Measurements from ENCODE around the gene CCNJL.
A peak's percentile ranks its signal among the peaks of the same experiment; 100 is the strongest.

Gene CCNJL

DNA sequence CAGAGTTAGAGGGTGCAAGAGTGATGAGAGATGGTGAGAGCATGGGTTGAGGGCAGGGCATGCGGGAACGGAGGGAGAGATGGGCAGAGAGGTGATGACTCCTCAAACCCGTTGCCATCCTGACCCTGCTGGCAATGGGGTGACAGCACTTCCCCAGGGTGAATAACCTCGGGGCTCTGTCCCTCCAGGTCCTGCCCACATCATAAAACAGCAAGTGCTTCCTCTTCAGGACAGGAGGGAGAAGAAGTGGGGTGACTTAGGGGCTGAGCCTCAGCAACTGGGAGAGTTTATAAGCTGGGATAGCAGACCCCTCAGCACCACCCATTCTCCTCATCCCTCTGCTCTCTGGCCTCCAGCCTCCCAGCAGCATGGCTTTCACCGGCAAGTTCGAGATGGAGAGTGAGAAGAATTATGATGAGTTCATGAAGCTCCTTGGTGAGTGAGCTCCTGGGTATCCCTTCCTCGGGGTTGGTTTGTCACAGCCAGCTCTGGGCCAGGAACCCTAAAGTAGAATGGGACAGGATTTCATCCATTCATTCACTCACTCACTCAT, 83.1 kb downstream of the CCNJL start, which contains the start of gene FABP6:
TSS of gene FABP6 (plus strand) at position 317 of the 553 bp plus-strand sequence. CDS start at position 369, 52 bp downstream.
- Mint-ChIP-seq H3K27me3 (peaks cover 5% of the 10 kb centered on the region), H3K4me1 (ENCODE audit: low read depth) (peaks cover 23% of the 10 kb centered on the region), H3K36me3 (ENCODE audit: low read depth) (no peaks in the 10 kb centered on the region), H3K4me3 (no peak within 1 kb of the TSS), H3K9me3 (no peaks in the 10 kb centered on the region), H3K27ac (peak within 1 kb of the TSS; percentile 77)
- intact Hi-C loops (cut with micrococcal nuclease), result no loop called here

DNA sequence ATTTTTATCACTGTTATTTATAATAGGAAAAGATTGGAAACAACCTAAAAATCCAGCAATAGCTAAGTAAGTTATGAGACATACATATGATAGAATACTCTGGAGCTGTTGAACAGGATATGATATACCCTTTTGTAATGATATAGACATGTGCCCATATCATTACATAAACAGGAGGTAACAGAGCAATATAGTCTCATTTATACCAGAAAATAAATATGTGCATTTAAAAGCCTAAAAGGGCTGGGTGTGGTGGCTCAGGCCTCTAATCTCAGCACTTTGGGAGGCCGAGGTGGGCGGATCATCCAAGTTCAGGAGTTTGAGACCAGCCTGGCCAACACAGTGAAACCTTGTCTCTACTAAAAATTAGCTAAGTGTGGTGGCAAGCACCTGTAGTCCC, 85.4 kb downstream of the CCNJL start:
- peaks cover 5% of the 10 kb centered on the region for H3K27me3 Mint-ChIP-seq
- H3K27ac Mint-ChIP-seq, result peak overlapping the region; percentile 30
- peaks cover 9% of the 10 kb centered on the region for H3K9me3 Mint-ChIP-seq
- no peaks in the 10 kb centered on the region for H3K36me3 Mint-ChIP-seq (ENCODE audit: low read depth)
- no peak overlapping the region for H3K4me3 Mint-ChIP-seq
- peaks cover 24% of the 10 kb centered on the region for H3K4me1 Mint-ChIP-seq (ENCODE audit: low read depth)
- intact Hi-C loops (cut with micrococcal nuclease), result no loop called here

DNA sequence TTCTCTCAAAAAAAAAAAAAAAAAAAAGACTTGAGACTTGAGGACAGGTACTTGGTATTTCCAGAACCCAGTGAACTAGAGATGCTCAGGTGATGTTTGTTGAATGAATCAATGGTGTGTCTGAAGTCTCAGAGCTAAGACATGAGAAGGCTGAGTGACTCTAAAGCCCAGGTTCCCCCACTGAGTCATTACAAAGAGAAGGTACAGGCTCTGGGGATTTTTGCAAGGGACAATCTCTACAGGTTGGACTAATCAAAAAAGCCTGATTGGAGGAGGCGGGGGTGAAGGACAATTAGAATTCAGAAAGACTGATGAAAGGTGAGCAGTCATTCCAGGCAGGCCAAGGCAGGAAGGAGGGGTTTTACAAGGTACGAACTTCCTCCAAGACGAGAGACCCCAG, 91.3 kb downstream of the CCNJL start:
- Mint-ChIP-seq H3K27ac (no peak overlapping the region), H3K4me3 (no peak overlapping the region), H3K9me3 (peaks cover 9% of the 10 kb centered on the region), H3K4me1 (ENCODE audit: low read depth) (peaks cover 5% of the 10 kb centered on the region), H3K27me3 (peaks cover 10% of the 10 kb centered on the region), H3K36me3 (ENCODE audit: low read depth) (no peaks in the 10 kb centered on the region)
- intact Hi-C loops (cut with micrococcal nuclease), result no loop called here

DNA sequence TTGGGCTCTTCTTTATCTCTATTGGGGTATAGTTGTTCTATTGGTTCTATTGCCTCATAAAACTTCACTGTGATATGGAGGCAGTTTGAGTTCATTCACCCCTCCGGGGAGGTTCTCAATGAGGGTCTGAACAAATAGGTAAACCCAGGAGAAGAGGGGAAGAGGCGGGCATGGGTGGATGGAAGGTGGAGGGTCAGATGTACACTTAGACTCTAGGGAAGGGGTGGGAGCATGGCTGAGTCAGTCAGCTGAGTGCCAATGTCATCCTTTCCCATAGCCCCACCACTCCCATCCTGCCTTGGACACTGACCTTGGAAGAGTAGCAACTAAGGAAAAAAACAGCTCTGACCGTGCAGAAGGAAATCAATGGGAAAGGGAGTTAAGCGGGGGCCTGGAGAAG, 93.0 kb downstream of the CCNJL start:
- intact Hi-C loops (cut with micrococcal nuclease), result no loop called here
- peaks cover 5% of the 10 kb centered on the region for H3K4me1 Mint-ChIP-seq (ENCODE audit: low read depth)
- peaks cover 9% of the 10 kb centered on the region for H3K9me3 Mint-ChIP-seq
- no peaks in the 10 kb centered on the region for H3K36me3 Mint-ChIP-seq (ENCODE audit: low read depth)
- no peak overlapping the region for H3K27ac Mint-ChIP-seq
- no peak overlapping the region for H3K4me3 Mint-ChIP-seq
- peaks cover 16% of the 10 kb centered on the region for H3K27me3 Mint-ChIP-seq

DNA sequence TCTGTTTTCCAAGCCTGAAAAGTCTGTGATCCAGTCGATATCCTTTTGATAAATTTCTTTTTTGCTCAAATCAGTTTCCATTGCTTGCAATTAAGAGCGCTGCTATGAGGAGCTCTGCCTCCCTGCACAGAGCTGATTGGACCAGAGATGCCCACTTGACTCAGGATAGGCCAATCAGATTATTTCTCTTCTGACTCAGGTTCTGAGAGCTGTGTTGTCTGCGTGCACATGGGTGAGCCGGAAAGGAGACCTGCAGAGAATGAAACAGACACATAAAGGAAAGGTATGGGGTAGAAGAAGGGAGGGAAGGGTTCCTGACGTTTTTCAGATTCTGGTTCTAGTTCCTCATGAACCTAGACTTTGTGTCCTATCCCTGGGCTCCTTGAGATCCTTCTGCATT, 98.8 kb downstream of the CCNJL start:
- intact Hi-C loops (cut with micrococcal nuclease), result no loop called here
- Mint-ChIP-seq H3K4me1 (ENCODE audit: low read depth) (no peaks in the 10 kb centered on the region), H3K9me3 (no peaks in the 10 kb centered on the region), H3K27me3 (peaks cover 9% of the 10 kb centered on the region), H3K4me3 (no peak overlapping the region), H3K27ac (no peak overlapping the region), H3K36me3 (ENCODE audit: low read depth) (no peaks in the 10 kb centered on the region)

DNA sequence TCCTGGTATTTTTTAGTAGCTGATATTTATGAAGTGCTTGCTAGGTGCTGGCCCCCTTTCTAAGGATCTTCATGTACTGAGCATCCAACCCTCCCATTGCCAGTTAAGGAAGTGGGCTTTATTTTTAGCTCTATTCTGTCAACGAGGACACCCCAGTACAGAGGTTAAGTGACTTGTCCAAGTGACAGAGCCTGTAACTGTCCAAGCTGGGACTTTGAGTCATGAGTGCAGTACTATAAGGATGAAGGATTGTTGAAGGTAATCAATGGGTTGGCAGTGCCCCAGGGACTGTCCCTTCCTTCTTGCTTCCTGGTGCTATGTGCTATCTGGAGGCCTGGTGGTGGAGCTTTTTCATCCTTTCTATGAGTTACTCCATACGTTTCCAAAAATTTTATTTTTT, 101.0 kb downstream of the CCNJL start:
- Mint-ChIP-seq H3K4me1 (ENCODE audit: low read depth) (no peaks in the 10 kb centered on the region), H3K36me3 (ENCODE audit: low read depth) (no peaks in the 10 kb centered on the region), H3K9me3 (no peaks in the 10 kb centered on the region), H3K27me3 (peaks cover 6% of the 10 kb centered on the region), H3K27ac (no peak overlapping the region), H3K4me3 (no peak overlapping the region)
- intact Hi-C loops (cut with micrococcal nuclease), result no loop called here

DNA sequence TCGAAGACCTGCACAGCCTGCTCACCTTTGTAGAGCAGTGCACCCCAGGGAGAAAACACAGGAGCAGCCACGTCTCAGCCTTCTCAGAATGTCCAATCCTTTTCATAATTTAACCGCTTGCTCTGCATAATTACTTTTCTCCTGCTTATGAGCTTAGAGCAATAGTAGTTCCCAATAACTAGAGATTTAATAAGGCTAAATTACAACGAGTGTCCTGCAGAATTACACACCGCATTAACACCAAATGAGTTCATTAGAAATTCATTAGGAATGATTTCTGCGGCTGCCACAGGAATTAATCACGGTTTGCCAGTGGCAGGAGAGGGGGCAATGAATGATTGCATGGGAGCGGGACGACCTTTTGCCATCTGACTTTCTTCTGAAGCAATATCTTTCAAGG, 101.8 kb downstream of the CCNJL start:
- no peaks in the 10 kb centered on the region for H3K36me3 Mint-ChIP-seq (ENCODE audit: low read depth)
- H3K27ac Mint-ChIP-seq, result no peak overlapping the region
- no peaks in the 10 kb centered on the region for H3K4me1 Mint-ChIP-seq (ENCODE audit: low read depth)
- H3K27me3 Mint-ChIP-seq, result peaks cover 3% of the 10 kb centered on the region
- intact Hi-C loops (cut with micrococcal nuclease), result no loop called here
- no peak overlapping the region for H3K4me3 Mint-ChIP-seq
- no peaks in the 10 kb centered on the region for H3K9me3 Mint-ChIP-seq

DNA sequence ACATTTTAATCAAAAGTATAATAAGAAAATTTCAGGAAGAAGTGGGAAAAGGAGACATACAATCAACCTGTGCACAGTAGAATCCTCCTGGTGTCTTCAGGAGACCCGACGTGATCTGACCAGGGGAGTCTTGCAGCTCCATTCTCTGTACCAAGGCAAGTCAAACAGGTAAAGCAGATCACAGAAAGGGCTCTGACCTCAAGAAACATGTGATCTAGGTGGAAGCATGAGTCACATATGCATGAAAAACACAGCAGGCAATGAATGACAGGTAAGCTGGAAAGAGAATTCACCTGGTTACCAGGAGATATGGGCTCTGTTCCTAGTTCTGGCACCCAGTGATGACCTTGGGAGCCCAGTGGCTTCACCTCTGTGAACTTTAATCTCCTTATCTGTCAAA, 102.4 kb downstream of the CCNJL start:
- peaks cover 3% of the 10 kb centered on the region for H3K27me3 Mint-ChIP-seq
- intact Hi-C loops (cut with micrococcal nuclease), result no loop called here
- H3K9me3 Mint-ChIP-seq, result no peaks in the 10 kb centered on the region
- no peak overlapping the region for H3K27ac Mint-ChIP-seq
- no peaks in the 10 kb centered on the region for H3K36me3 Mint-ChIP-seq (ENCODE audit: low read depth)
- no peaks in the 10 kb centered on the region for H3K4me1 Mint-ChIP-seq (ENCODE audit: low read depth)
- no peak overlapping the region for H3K4me3 Mint-ChIP-seq

DNA sequence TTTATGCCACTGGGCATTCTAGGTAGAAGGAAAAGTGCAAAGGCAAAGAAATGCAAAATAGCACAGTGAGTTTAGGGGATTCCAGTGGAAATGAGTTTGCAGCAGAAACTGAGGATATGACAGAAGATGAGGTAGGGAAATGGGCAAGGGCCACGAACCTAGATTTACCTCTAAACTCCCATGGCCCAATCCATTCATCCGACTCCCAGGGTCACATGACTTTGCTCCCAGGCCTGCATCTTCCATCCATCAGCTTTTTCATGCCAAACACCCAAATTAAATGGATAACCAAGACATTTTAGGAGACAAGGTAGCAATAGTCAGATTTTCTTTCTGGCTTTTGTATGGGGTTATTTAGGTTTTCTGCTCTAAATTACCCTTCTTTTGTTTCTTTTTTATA, 105.3 kb downstream of the CCNJL start:
- H3K4me1 Mint-ChIP-seq (ENCODE audit: low read depth), result no peaks in the 10 kb centered on the region
- H3K36me3 Mint-ChIP-seq (ENCODE audit: low read depth), result no peaks in the 10 kb centered on the region
- no peak overlapping the region for H3K27ac Mint-ChIP-seq
- peaks cover 2% of the 10 kb centered on the region for H3K27me3 Mint-ChIP-seq
- no peak overlapping the region for H3K4me3 Mint-ChIP-seq
- intact Hi-C loops (cut with micrococcal nuclease), result no loop called here
- no peaks in the 10 kb centered on the region for H3K9me3 Mint-ChIP-seq
